ENCODE measurements around the gene ANO1.

DNA sequence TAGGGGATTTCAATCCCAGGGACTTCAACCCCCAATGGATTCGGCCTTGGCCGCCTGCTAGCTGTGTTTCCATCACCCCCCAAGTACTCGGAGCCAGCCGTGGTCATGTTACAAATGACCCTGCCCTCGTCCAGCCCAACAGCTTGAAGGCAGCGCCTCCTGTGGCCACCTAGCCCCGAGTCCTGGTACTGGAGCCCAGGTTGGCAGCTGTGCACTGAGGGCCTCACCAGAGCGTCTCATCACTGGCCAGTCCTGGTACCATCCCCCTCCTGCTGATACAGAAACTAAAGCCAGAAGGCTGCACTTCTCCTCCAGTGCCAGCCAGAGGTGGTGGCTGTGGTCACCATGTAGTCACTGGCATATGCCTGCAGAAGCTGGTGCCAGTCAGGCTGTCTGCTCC is 80.1 kb downstream of the ANO1 start:
- TF ChIP-seq, protein P1, sequence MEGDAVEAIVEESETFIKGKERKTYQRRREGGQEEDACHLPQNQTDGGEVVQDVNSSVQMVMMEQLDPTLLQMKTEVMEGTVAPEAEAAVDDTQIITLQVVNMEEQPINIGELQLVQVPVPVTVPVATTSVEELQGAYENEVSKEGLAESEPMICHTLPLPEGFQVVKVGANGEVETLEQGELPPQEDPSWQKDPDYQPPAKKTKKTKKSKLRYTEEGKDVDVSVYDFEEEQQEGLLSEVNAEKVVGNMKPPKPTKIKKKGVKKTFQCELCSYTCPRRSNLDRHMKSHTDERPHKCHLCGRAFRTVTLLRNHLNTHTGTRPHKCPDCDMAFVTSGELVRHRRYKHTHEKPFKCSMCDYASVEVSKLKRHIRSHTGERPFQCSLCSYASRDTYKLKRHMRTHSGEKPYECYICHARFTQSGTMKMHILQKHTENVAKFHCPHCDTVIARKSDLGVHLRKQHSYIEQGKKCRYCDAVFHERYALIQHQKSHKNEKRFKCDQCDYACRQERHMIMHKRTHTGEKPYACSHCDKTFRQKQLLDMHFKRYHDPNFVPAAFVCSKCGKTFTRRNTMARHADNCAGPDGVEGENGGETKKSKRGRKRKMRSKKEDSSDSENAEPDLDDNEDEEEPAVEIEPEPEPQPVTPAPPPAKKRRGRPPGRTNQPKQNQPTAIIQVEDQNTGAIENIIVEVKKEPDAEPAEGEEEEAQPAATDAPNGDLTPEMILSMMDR (IDR thresholded peaks at IDR 0.05): peak; percentile 66
- TF ChIP-seq ZFX (IDR thresholded peaks at IDR 0.05; ENCODE audit: borderline replicate concordance): no peak
